Fibroblast of gingiva (primary cell): Measurements from ENCODE around the gene DDX1.
"Not testable (repeated sequence)": the region's sequence is repeated elsewhere in the genome, so short reads cannot be mapped to it uniquely, and the experiment has no call there.

ENCODE experiments used
- DNase-seq: peaks from one replicate; pipeline ENCODE4 v3.0.0-alpha.2; 2011; ENCODE audit warnings: low read depth

The DDX1 gene

GRCh38 chr2:15591692-15592463 is at the start of gene DDX1:
Gene DDX1 (plus strand): TSS chr2:15591868. CDS start chr2:15591934, 66 bp downstream.
- DNase-seq, result peak; percentile 87

- not testable (repeated sequence) for DNase-seq
Observed at GRCh38 chr2:15542269-15542668, 49.4 kb upstream of the DDX1 start.

- DNase-seq, result no peak
Observed at GRCh38 chr2:15543053-15543452, 48.6 kb upstream of the DDX1 start.

- DNase-seq, result no peak
Observed at GRCh38 chr2:15543541-15543940, 48.1 kb upstream of the DDX1 start.

- DNase-seq, result no peak
Observed at GRCh38 chr2:15544227-15544626, 47.4 kb upstream of the DDX1 start.

- DNase-seq, result no peak
Observed at GRCh38 chr2:15546297-15547098, 45.2 kb upstream of the DDX1 start.

- peak; percentile 29 for DNase-seq
Observed at GRCh38 chr2:15547115-15547876, 44.4 kb upstream of the DDX1 start.

- no peak for DNase-seq
Observed at GRCh38 chr2:15548974-15549373, 42.7 kb upstream of the DDX1 start.

- no peak for DNase-seq
Observed at GRCh38 chr2:15553519-15553918, 38.1 kb upstream of the DDX1 start.

GRCh38 chr2:15553951-15554350 is 37.7 kb upstream of the DDX1 start:
- no peak for DNase-seq

- peak; percentile 12 for DNase-seq
Observed at GRCh38 chr2:15554525-15555218, 37.0 kb upstream of the DDX1 start.

- DNase-seq, result no peak
Observed at GRCh38 chr2:15555760-15556193, 35.9 kb upstream of the DDX1 start.

- no peak for DNase-seq
Observed at GRCh38 chr2:15556311-15556930, 35.2 kb upstream of the DDX1 start.

GRCh38 chr2:15557887-15558311 is 33.8 kb upstream of the DDX1 start:
- no peak for DNase-seq

GRCh38 chr2:15559379-15560139 is 32.1 kb upstream of the DDX1 start:
- DNase-seq, result no peak

GRCh38 chr2:15560140-15560987 is 31.3 kb upstream of the DDX1 start:
- no peak for DNase-seq

GRCh38 chr2:15560988-15561573 is 30.6 kb upstream of the DDX1 start, which contains the start of gene NBAS:
Gene NBAS (minus strand): TSS chr2:15561334. CDS start chr2:15561304, 30 bp downstream.
- DNase-seq, result peak; percentile 80

- DNase-seq, result peak; percentile 9
Observed at GRCh38 chr2:15561574-15562344, 29.9 kb upstream of the DDX1 start.
